GM18858 (cell line): ENCODE data around the gene RHOT1.
A peak's percentile ranks its signal among the peaks of the same experiment; 100 is the strongest.
"Not testable (repeated sequence)": the region's sequence is repeated elsewhere in the genome, so short reads cannot be mapped to it uniquely, and the experiment has no call there.

Experiments used
- ATAC-seq: cut with Tn5 transposase; IDR thresholded peaks from one replicate; pipeline ENCODE4 v1.9.1; 2021; ENCODE audit not compliant: unreplicated experiment

The RHOT1 gene

GRCh38 chr17:32123782-32124181 is 18.5 kb upstream of the RHOT1 start:
- no peak for ATAC-seq

GRCh38 chr17:32124985-32125847 is 17.1 kb upstream of the RHOT1 start:
- no peak for ATAC-seq

DNA sequence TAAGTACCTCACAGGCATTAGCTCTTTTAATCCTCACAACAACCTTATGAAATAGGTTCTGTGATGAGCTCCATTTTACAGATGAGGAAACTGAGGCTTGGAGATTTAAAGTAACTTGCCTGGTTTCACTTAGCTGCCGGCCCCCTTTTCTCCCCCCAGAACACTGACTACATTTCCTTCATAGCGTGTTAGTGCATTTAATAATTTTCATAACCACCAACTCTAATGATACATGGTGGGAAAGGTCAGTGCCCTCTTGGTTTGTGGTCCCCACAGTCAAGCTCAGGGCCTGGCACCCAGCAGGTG is 16.5 kb upstream of the RHOT1 start:
- ATAC-seq: no peak

- no peak for ATAC-seq
Observed at GRCh38 chr17:32126325-32126724, 16.0 kb upstream of the RHOT1 start.

GRCh38 chr17:32126746-32127145 is 15.6 kb upstream of the RHOT1 start:
- no peak for ATAC-seq

DNA sequence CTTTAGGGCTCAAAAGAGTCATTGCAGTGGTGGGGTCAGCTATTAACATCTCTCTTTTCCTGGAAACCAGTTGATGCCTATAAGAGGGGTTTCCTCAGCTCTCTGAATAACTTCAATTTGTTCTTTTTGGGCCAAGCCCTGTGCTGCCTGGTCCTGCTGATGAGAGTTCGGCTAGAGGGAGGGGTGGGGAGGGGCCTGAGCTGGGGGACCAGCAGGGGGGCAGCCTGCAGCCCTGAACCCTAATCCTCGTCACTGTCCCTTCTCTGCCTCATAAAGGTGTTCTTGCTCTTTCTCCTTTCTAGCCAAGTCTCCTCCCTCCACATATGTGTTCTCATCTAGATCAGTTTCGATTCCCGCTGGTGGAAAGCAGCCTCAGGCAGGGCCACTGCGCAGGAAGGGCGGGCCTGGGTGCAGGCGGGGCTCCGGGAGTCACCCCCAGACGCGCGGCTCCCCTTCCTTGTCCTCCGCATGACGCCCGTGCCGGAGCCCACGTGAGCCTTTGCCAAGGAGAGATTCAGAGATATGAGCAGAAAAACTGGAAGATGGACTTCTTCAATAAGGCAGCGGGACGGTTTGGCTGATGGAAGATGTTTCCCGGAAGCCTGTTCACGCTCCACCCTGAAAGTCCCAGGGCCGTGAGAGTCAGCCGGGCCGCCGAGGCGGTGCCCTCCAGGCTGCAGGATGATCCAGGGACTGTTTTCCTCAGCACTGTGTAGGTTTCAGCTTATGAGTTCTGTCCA is 15.0 kb upstream of the RHOT1 start:
- no peak for ATAC-seq

- not testable (repeated sequence) for ATAC-seq
Observed at GRCh38 chr17:32128470-32128869, 13.8 kb upstream of the RHOT1 start.

DNA sequence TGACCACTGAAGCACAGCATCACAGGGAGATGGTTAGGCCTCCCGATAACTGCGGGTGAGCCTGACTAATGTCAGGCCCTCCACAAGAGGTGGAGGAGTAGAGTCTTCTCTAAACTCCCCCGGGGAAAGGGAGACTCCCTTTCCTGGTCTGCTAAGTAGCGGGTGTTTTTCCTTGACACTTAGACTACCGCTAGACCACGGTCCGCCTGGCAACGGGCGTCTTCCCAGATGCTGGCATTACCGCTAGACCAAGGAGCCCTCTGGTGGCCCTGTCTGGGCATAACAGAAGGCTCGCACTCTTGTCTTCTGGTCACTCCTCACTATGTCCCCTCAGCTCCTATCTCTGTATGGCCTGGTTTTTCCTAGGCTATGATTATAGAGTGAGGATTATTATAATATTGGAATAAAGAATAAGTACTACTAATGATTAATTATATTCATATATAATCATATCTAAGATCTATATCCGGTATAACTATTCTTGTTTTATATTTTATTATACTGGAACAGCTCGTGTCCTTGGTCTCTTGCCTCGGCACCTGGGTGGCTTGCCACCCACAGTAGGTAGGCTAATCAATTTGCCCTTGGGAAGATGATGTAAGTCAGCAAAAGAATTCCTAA is 6.7 kb upstream of the RHOT1 start:
- ATAC-seq: not testable (repeated sequence)

DNA sequence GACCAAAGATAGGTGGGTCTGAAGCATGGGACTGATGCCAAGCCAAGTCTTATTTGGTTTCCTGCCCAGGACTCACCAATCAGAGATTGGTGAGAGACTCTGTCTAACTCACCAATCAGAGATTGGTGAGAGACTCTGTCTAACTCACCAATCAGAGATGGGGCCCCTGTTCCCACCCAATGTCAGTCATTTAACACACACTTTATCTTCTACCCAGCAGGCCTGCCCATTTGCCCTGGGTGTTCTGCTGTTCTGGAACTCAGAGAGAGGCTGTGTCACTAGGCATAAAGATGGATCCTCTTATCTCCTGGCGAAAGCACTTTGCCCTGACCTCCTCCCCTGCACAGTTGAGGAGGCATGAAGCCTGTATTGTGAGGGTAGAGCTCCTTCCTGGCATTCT is 5.4 kb upstream of the RHOT1 start:
- no peak for ATAC-seq

- ATAC-seq: not testable (repeated sequence)
Observed at GRCh38 chr17:32139504-32139903, 2.8 kb upstream of the RHOT1 start.

DNA sequence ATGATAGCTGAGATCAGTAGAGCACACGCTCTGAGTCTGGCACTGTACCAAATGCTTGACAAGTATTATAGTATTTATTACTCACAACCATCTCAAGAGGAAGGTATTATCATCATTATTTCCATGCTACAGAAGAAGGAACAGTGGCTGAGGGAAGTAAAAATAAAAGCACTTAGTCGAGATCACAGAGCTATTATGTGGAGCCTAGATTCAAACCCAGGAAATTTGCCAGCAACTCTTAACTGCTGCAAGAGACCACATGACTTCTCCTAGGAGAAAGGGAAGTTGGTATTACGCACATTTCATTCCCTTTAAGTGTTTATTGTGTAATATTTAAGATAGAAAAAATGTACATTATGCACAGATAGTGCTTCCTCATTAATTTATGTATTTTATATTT is 1.0 kb upstream of the RHOT1 start:
- ATAC-seq: no peak

- ATAC-seq: no peak
Observed at GRCh38 chr17:32141679-32142037, 644 bp upstream of the RHOT1 start.

- peak; percentile 4 for ATAC-seq
Observed at GRCh38 chr17:32142857-32143526, 690 bp downstream of the RHOT1 start.

DNA sequence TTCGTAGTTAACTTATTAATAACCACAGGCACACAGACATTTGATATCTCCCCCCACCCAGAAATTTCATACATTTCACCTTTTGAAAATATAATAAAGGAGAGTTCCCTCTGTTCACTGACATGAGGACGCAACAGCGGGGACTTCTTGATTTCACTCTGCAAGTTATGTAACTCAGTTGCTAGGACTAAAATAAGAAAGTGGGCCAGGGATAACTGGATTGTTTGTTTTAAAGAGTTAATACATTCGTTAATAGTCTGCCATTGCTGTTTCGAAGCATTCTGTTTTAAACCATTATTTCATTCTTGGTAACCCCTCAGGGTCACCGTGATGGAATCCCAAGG is 1.2 kb downstream of the RHOT1 start:
- ATAC-seq: no peak

GRCh38 chr17:32144442-32144841 is 2.1 kb downstream of the RHOT1 start:
- not testable (repeated sequence) for ATAC-seq

DNA sequence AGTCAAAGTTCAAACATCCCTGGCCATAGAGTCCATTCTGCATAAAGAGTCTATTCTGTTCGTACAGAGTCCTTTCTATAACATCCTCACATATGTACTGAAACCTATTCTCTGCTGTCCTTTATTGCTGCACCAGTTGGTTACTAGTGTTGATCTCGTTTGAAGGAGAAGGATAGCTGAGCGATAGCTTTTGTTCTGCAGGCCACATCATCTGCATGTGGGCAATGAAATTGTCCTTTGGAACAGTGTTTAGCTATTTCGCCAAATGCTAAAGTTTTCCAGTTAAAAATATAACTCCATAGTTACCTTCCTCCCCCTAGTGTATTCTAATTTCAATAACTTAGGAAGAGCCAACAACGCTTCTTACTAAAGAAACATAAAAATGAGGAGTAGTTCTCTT is 6.0 kb downstream of the RHOT1 start:
- no peak for ATAC-seq

DNA sequence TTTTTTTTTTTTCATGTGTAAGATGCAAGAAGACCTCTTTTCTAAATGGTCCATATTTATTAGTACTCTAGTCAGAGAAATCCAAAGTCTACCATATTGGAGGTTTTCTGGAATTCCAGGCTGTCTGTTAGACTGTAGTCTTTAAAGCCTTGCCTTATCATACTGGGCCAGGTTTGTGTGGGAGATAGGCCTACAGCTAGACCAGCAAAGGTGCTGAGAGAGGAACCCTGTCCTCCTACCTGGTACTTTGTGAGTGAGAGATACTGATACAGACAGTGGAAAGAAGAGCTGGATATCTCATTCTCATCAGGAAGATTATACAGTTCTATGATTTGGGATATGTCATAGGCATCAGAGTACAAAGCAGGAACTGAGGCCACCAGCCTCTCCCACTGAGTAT is 8.1 kb downstream of the RHOT1 start:
- no peak for ATAC-seq

- ATAC-seq: no peak
Observed at GRCh38 chr17:32152130-32152529, 9.8 kb downstream of the RHOT1 start.

DNA sequence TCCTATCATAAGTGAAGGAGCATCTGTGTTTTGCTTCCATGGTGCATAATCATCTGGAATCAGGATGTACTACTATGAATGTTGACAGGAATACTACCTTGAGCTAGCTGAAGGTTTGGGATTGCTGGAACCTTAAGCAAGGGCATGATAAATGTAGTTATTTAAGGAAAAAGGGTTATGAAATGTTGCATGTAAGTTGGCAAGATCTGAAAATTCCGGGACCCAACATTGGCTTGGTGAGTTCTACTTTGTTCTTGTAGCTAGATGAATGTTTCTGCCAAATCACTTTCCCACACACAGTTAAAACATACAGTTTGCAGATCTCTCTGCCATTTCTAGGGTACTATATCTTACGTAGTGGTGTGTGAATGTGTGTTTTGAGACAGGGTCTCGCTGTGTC is 13.6 kb downstream of the RHOT1 start:
- no peak for ATAC-seq

DNA sequence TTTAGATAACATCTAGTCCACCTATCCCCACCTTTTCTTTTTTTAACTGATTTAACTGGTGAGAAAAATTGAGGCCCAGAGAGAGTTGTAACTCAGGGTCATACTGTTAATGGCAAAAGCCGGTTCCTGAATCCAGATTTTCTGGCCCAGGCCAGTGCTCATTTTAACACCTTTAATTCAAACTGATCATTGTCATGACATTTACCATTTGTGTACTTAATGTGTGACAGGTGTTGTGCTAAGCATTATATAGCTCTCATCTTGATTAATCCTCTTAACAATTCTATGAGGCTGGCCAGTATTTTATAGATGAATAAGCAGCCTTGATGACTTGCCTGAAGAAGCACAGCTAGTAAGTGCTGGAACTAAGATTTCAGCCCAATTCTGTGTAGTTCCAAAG is 14.4 kb downstream of the RHOT1 start:
- no peak for ATAC-seq

DNA sequence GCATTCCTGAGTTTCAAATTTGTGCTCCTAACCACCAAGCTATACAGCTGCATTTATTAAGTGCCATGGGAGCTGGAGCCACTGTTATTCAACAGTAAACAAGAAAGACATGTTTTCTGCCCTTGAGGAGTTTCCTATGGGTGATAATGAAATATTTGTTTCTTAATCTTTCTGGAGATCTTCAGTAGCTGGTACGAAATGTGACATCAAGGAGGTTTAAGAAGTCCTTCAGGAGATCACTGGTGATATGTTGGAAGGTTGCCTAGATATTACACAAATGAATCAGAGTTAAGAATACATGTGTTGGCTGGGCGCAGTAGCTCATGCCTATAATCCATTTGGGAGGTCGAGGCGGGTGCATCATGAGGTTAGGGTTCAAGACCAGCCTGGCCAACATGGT is 14.9 kb downstream of the RHOT1 start:
- ATAC-seq: no peak
